Choroid plexus epithelial cell (primary cell): ENCODE measurements around the gene PARP3.
A peak's percentile ranks its signal among the peaks of the same experiment; 100 is the strongest.
"Not testable (repeated sequence)": the region's sequence is repeated elsewhere in the genome, so short reads cannot be mapped to it uniquely, and the experiment has no call there.

Experiments
- DNase-seq: peaks from one replicate; pipeline ENCODE4 v3.0.0-alpha.2; 2010; ENCODE audit warnings: low read depth
- H3K4me3 ChIP-seq: 2 replicates; pipeline ENCODE4 v1.5.1; 2011; ENCODE audit warnings: low read depth, mild to moderate bottlenecking, control low read depth, low read length, moderate library complexity
- CTCF ChIP-seq: conservative IDR thresholded peaks from 2 replicates; pipeline ENCODE4 v1.5.1; 2011; ENCODE audit warnings: low read depth, mild to moderate bottlenecking, control low read depth, inconsistent platforms, low read length, moderate library complexity

The PARP3 gene

GRCh38 chr3:51987568-51987967 is 45.4 kb downstream of the PARP3 start:
- no peak for DNase-seq
- no peak for TF ChIP-seq CTCF
- no peak overlapping the region for H3K4me3 ChIP-seq

- no peak for TF ChIP-seq CTCF
- no peak for DNase-seq
- H3K4me3 ChIP-seq = no peak overlapping the region
These were observed 46.4 kb downstream of the PARP3 start for GRCh38 chr3:51988286-51989146.

GRCh38 chr3:51990501-51990971 is 48.4 kb downstream of the PARP3 start:
- not testable (repeated sequence) for H3K4me3 ChIP-seq, DNase-seq

GRCh38 chr3:51992017-51992682 is 50.0 kb downstream of the PARP3 start:
- no peak for TF ChIP-seq CTCF
- no peak for DNase-seq
- no peak overlapping the region for H3K4me3 ChIP-seq

GRCh38 chr3:51993657-51994056 is 51.5 kb downstream of the PARP3 start:
- H3K4me3 ChIP-seq, DNase-seq: not testable (repeated sequence)

GRCh38 chr3:51994530-51994929 is 52.4 kb downstream of the PARP3 start:
- no peak for DNase-seq
- H3K4me3 ChIP-seq = peak overlapping the region; percentile 97
- TF ChIP-seq CTCF = no peak

GRCh38 chr3:51995346-51996163 is 53.4 kb downstream of the PARP3 start, which contains the start of gene RPL29:
RPL29 (minus strand) TSS chr3:51995895; CDS start chr3:51995461, 434 bp downstream.
- peak; percentile 24 for TF ChIP-seq CTCF
- peak; percentile 98 for DNase-seq
- H3K4me3 ChIP-seq = peak within 1 kb of the TSS; percentile 97
